ENCODE results near the gene AGPAT2. TPM values are rescaled to one million over a fixed set of nuclear protein-coding genes. Genes with fewer than 3 reads are reported as not detected.

Gene AGPAT2
- total RNA-seq, 4 donors from 2014 or later = 28.8 to 43.6 (median 38.4) TPM

DNA sequence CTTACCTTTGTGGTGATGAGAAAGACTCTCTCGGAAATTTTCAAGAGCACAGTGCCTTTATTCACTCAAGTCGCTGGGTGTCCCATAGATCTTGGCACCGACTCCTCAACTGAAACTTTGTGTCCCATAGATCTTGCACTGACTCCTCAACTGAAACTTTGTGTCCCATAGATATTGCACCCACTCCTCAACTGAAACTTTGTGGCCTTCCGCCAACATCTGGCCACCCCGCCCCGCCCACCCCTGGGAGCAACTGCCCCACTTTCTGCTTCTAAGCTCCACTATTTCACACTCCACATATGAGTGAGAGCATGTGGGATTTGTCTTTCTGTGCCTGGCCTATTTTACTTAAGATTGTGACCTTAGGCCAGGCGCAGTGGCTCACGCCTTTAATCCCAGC lies 37.2 kb downstream of the AGPAT2 start:
- no peak for TF ChIP-seq POLR2AphosphoS5 (IDR thresholded peaks at IDR 0.05)
- no peak for TF ChIP-seq POLR2A (IDR thresholded peaks at IDR 0.05)
- TF ChIP-seq, protein P1, sequence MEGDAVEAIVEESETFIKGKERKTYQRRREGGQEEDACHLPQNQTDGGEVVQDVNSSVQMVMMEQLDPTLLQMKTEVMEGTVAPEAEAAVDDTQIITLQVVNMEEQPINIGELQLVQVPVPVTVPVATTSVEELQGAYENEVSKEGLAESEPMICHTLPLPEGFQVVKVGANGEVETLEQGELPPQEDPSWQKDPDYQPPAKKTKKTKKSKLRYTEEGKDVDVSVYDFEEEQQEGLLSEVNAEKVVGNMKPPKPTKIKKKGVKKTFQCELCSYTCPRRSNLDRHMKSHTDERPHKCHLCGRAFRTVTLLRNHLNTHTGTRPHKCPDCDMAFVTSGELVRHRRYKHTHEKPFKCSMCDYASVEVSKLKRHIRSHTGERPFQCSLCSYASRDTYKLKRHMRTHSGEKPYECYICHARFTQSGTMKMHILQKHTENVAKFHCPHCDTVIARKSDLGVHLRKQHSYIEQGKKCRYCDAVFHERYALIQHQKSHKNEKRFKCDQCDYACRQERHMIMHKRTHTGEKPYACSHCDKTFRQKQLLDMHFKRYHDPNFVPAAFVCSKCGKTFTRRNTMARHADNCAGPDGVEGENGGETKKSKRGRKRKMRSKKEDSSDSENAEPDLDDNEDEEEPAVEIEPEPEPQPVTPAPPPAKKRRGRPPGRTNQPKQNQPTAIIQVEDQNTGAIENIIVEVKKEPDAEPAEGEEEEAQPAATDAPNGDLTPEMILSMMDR (IDR thresholded peaks at IDR 0.05) = no peak
- TF ChIP-seq EP300 (IDR thresholded peaks at IDR 0.05) = no peak
- Histone ChIP-seq H3K36me3 (no peaks in the 10 kb centered on the region), H3K4me3 (no peak overlapping the region), H3K9me3 (no peaks in the 10 kb centered on the region), H3K4me1 (peaks cover 0 to 11% (median 6%) of the 10 kb centered on the region in 3 donors), H3K27ac (no peak overlapping the region), H3K27me3 (peaks cover 28% of the 10 kb centered on the region)
- no peak for ATAC-seq
- WGBS, 2 donors (ENCODE audit: low coverage in 1 of 2) = 97 to 100% methylated on average over 1 to 6 of the region's 8 CpGs

DNA sequence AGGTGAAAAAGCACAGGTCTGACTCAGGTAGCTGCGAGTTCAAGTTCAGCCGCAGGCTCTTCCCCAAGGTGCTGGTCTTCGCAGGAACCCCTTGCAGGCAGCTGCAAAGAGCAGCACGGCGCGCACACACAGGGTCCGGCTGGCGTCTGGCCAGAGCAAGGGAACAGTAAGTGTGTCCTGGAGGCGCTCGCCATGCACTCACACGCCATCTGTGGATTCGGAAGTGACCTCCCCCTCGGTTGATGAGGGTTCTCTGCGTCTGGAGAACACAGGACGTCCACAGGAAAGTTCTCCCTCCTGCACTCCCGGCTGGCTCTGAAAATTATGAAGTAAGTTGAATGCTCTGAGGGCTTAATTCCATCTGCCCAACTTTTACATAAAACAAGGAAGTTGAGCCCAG lies 38.5 kb downstream of the AGPAT2 start:
- Histone ChIP-seq H3K27me3 (peaks cover 37% of the 10 kb centered on the region), H3K9me3 (no peaks in the 10 kb centered on the region), H3K27ac (peak overlapping the region in 2 of 4 donors; percentile 32 to 46), H3K4me1 (peaks cover 0 to 20% (median 12%) of the 10 kb centered on the region in 3 donors), H3K4me3 (no peak overlapping the region), H3K36me3 (no peaks in the 10 kb centered on the region)
- WGBS, 2 donors (ENCODE audit: low coverage in 1 of 2) = 40 to 48% methylated on average over 4 to 8 of the region's 16 CpGs
- TF ChIP-seq POLR2AphosphoS5 (IDR thresholded peaks at IDR 0.05) (peak; percentile 14), POLR2A (IDR thresholded peaks at IDR 0.05) (no peak)
- ATAC-seq = no peak

DNA sequence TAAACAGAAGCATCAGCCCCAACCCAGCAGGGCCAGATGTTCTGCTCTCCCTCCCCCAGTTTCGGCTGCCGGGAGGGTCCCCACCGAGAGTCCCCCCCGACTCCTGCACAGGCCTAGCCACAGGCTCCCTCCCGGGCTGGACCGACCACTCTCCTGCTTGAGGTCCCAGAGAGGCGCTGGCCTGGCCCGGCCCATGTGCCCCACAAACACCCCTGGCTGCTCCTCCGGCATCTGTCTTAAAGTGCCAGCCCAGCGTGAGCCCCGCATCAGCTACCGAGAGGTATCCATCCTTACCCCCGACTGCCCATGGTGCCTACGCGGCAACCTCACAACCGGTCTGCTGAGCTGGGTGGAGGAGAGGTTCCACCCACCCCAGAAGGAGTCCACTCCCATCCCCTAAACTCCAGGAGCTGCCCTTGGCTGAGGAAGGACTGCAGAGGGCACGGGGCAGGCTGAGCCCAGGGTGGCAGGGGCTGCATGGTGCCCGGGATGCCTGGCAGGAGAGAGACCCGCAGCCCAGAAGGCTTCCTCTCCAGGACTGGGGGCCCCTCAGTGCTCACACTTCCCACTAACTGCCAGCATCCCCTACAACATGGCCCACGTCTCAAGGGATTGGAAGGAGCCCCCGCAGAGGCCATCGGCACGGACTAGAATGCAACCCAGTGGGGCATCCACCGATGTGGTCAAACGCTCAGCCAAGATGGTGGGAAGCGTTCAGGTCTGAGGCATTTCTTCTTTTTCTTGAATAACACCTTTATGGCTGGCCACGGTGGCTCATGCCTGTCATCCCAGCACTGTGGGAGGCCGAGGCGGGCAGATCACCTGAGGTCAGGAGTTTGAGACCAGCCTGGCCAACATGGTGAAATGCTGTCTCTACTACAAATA lies 40.2 kb downstream of the AGPAT2 start:
- peak overlapping the region in 3 of 4 donors; percentile 72 to 75 (median 73) for H3K27ac ChIP-seq
- H3K4me3 ChIP-seq = peak overlapping the region in 1 of 2 donors; percentile 35
- H3K9me3 ChIP-seq = no peaks in the 10 kb centered on the region
- WGBS, 2 donors (ENCODE audit: low coverage in 1 of 2) = 88% methylated on average over 3 of the region's 29 CpGs; no CpG with 5 or more reads in 1 of the 2 donors
- peaks cover 0 to 22% (median 12%) of the 10 kb centered on the region in 3 donors for H3K4me1 ChIP-seq
- H3K36me3 ChIP-seq = no peaks in the 10 kb centered on the region
- TF ChIP-seq EP300 (IDR thresholded peaks at IDR 0.05) (no peak), POLR2AphosphoS5 (IDR thresholded peaks at IDR 0.05) (no peak), POLR2A (IDR thresholded peaks at IDR 0.05) (no peak)
- TF ChIP-seq, protein P1 (IDR thresholded peaks at IDR 0.05) = no peak
- ATAC-seq = no peak
- peaks cover 47% of the 10 kb centered on the region for H3K27me3 ChIP-seq

DNA sequence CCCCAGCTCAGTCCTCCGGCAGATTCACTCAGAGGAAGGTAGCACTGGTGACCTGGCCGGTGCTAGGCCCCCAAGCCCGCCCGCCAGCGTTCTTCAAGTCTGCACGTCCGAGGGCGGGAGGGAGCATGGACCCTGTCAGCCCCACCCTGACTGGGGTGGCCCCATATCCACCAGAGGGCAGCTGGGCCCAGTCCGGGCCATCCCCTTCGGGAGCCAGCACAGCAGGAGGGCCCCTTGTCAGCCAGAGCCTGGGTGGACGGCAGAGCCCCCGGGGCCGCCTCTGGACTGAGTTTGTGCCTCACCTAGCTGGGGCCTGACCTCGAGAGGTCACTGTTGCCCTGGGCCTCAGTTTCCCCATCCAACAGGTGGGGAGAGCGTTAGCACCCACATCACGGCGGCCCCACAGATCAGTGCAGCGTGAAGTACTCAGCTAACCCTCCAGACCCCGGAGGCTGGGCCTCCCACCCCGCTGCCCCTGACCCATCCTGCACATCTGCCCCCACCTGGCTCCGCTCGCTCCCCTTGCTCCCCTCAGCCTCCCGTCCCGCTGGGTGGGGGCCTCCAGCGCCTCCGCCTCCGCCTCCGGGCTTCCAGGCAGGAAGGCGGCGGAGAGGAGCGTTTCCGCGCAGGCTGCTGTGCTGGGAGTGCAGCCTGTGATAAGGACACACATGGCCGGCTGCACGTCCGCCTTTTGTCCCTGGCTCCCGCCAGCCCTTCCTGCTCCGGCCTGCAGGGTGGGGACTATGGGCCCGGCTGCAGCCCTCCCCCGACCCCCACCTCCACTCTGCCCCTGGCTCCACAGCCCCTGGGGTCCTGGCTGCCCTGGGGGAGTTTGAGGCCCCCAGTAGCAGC lies 41.1 kb downstream of the AGPAT2 start:
- 55 to 60% methylated on average over 4 to 8 of the region's 40 CpGs for WGBS, 2 donors (ENCODE audit: low coverage in 1 of 2)

More for the DNA sequence above, 41.1 kb downstream of the AGPAT2 start:
- H3K4me3 ChIP-seq = peak overlapping the region in 1 of 2 donors; percentile 35
- peaks cover 0 to 22% (median 12%) of the 10 kb centered on the region in 3 donors for H3K4me1 ChIP-seq
- TF ChIP-seq, protein P1 (IDR thresholded peaks at IDR 0.05) = peak in 1 of 4 experiments; percentile 13
- TF ChIP-seq POLR2A (IDR thresholded peaks at IDR 0.05) = no peak
- TF ChIP-seq POLR2AphosphoS5 (IDR thresholded peaks at IDR 0.05) = peak; percentile 84
- peak; percentile 60 for ATAC-seq
- H3K36me3 ChIP-seq = no peaks in the 10 kb centered on the region
- H3K27ac ChIP-seq = peak overlapping the region in 3 of 4 donors; percentile 72 to 75 (median 73)
- H3K27me3 ChIP-seq = peaks cover 55% of the 10 kb centered on the region
- H3K9me3 ChIP-seq = no peaks in the 10 kb centered on the region

All from gastroesophageal sphincter (tissue), 4 donors.